ACC112 (cell line): Measurements from ENCODE around the gene PYROXD2.

Experiments used
- H2AFZ ChIP-seq: fragments of 200-600 bp; sonication (generic); one replicate; pipeline ENCODE4 v1.6.0; 2017; ENCODE audit warnings: antibody characterized with exemption, low read length; ENCODE audit not compliant: unreplicated experiment
- H3K27ac ChIP-seq: fragments of 200-600 bp; sonication (generic); 2 replicates; pipeline ENCODE4 v1.5.1; 2014; ENCODE audit warnings: low read depth, mild to moderate bottlenecking, antibody characterized with exemption, low read length, moderate library complexity
- H3K27me3 ChIP-seq: fragments of 200-600 bp; sonication (generic); 2 replicates; pipeline ENCODE4 v1.6.1; 2014; ENCODE audit warnings: mild to moderate bottlenecking, antibody characterized with exemption, low read length, moderate library complexity, mixed read lengths; ENCODE audit not compliant: insufficient read depth
- H3K36me3 ChIP-seq: fragments of 200-600 bp; sonication (generic); 2 replicates; pipeline ENCODE4 v1.6.1; 2016; ENCODE audit warnings: mild to moderate bottlenecking, antibody characterized with exemption, low read length, moderate library complexity, mixed read lengths; ENCODE audit not compliant: insufficient read depth
- H3K4me1 ChIP-seq: fragments of 200-600 bp; sonication (generic); one replicate; pipeline ENCODE4 v1.6.1; 2016; ENCODE audit warnings: low read length, mixed read lengths; ENCODE audit not compliant: insufficient read depth, unreplicated experiment, control insufficient read depth
- H3K4me3 ChIP-seq: fragments of 200-600 bp; sonication (generic); 2 replicates; pipeline ENCODE4 v1.5.1; 2014; ENCODE audit warnings: mild to moderate bottlenecking, low read depth, low read length
- H3K79me2 ChIP-seq: fragments of 200-600 bp; sonication (generic); one replicate; pipeline ENCODE4 v1.6.0; 2016; ENCODE audit warnings: low read length; ENCODE audit not compliant: control insufficient read depth, unreplicated experiment, insufficient read depth

PYROXD2 gene

GRCh38 chr10:98414932-98415730 lies at the start of gene PYROXD2:
Gene PYROXD2, minus strand, starts transcription at chr10:98415182. Its CDS starts 47 bp downstream, at chr10:98415135.
- H3K27ac ChIP-seq = no peak within 1 kb of the TSS
- no peaks in the 10 kb centered on the region for H3K36me3 ChIP-seq
- H3K4me1 ChIP-seq = peaks cover 12% of the 10 kb centered on the region
- H3K79me2 ChIP-seq = peaks cover 10% of the 10 kb centered on the region
- H2AFZ ChIP-seq = peak within 1 kb of the TSS; percentile 18
- no peaks in the 10 kb centered on the region for H3K27me3 ChIP-seq
- H3K4me3 ChIP-seq = peak within 1 kb of the TSS; percentile 80

- Histone ChIP-seq H3K36me3 (no peaks in the 10 kb centered on the region), H3K4me1 (peaks cover 17% of the 10 kb centered on the region), H2AFZ (no peak overlapping the region), H3K4me3 (no peak overlapping the region), H3K27me3 (peaks cover 10% of the 10 kb centered on the region), H3K79me2 (no peaks in the 10 kb centered on the region), H3K27ac (no peak overlapping the region)
Measured at GRCh38 chr10:98463976-98464754, 49.2 kb upstream of the PYROXD2 start.

- no peaks in the 10 kb centered on the region for H3K36me3 ChIP-seq
- H3K27ac ChIP-seq = no peak overlapping the region
- no peaks in the 10 kb centered on the region for H3K27me3 ChIP-seq
- H3K4me1 ChIP-seq = peaks cover 17% of the 10 kb centered on the region
- no peak overlapping the region for H3K4me3 ChIP-seq
- no peak overlapping the region for H2AFZ ChIP-seq
- no peaks in the 10 kb centered on the region for H3K79me2 ChIP-seq
Measured at GRCh38 chr10:98463016-98463415, 48.0 kb upstream of the PYROXD2 start.

- Histone ChIP-seq H3K27me3 (no peaks in the 10 kb centered on the region), H3K79me2 (no peaks in the 10 kb centered on the region), H3K36me3 (no peaks in the 10 kb centered on the region), H3K4me3 (no peak overlapping the region), H2AFZ (no peak overlapping the region), H3K4me1 (peaks cover 17% of the 10 kb centered on the region), H3K27ac (peak overlapping the region; percentile 64)
Measured at GRCh38 chr10:98461500-98461842, 46.5 kb upstream of the PYROXD2 start.

GRCh38 chr10:98460837-98461499 lies 46.0 kb upstream of the PYROXD2 start:
- H2AFZ ChIP-seq = no peak overlapping the region
- no peak overlapping the region for H3K4me3 ChIP-seq
- H3K36me3 ChIP-seq = no peaks in the 10 kb centered on the region
- H3K27me3 ChIP-seq = no peaks in the 10 kb centered on the region
- H3K4me1 ChIP-seq = peaks cover 17% of the 10 kb centered on the region
- no peaks in the 10 kb centered on the region for H3K79me2 ChIP-seq
- peak overlapping the region; percentile 64 for H3K27ac ChIP-seq

- Histone ChIP-seq H3K27me3 (no peaks in the 10 kb centered on the region), H3K79me2 (no peaks in the 10 kb centered on the region), H3K4me3 (no peak overlapping the region), H2AFZ (no peak overlapping the region), H3K36me3 (no peaks in the 10 kb centered on the region), H3K27ac (no peak overlapping the region), H3K4me1 (peaks cover 17% of the 10 kb centered on the region)
Measured at GRCh38 chr10:98458809-98459784, 44.1 kb upstream of the PYROXD2 start.

- Histone ChIP-seq H3K79me2 (no peaks in the 10 kb centered on the region), H3K36me3 (no peaks in the 10 kb centered on the region), H3K4me3 (no peak overlapping the region), H3K4me1 (peaks cover 17% of the 10 kb centered on the region), H3K27me3 (no peaks in the 10 kb centered on the region), H2AFZ (no peak overlapping the region), H3K27ac (no peak overlapping the region)
Measured at GRCh38 chr10:98457721-98458120, 42.7 kb upstream of the PYROXD2 start.

GRCh38 chr10:98456686-98457482 lies 41.9 kb upstream of the PYROXD2 start:
- Histone ChIP-seq H3K36me3 (no peaks in the 10 kb centered on the region), H3K4me3 (no peak overlapping the region), H3K4me1 (peaks cover 17% of the 10 kb centered on the region), H3K79me2 (no peaks in the 10 kb centered on the region), H2AFZ (no peak overlapping the region), H3K27ac (no peak overlapping the region), H3K27me3 (no peaks in the 10 kb centered on the region)

- H3K79me2 ChIP-seq = no peaks in the 10 kb centered on the region
- H3K36me3 ChIP-seq = no peaks in the 10 kb centered on the region
- peaks cover 10% of the 10 kb centered on the region for H3K4me1 ChIP-seq
- no peak overlapping the region for H3K4me3 ChIP-seq
- H3K27ac ChIP-seq = no peak overlapping the region
- H3K27me3 ChIP-seq = no peaks in the 10 kb centered on the region; the same call in 1 of the 2 replicates
- no peak overlapping the region for H2AFZ ChIP-seq
Measured at GRCh38 chr10:98456043-98456570, 41.1 kb upstream of the PYROXD2 start.
